Measurements from ENCODE around the gene CHRM1. TPM values are rescaled to one million over a fixed set of nuclear protein-coding genes. Genes with fewer than 3 reads are reported as not detected.

CHRM1 gene
- total RNA-seq, 6 donors from 2014 or later = 0.59 to 7.3 (median 3.0) TPM; not detected in 1

- ATAC-seq (ENCODE audit: low FRiP score in 2 of 2) (no peak), DNase-seq (peak in 1 of 2 donors; percentile 78)
- no peak for TF ChIP-seq POLR2AphosphoS5 (IDR thresholded peaks at IDR 0.05)
- TF ChIP-seq CTCF (IDR thresholded peaks at IDR 0.05) = no peak
- no peak for TF ChIP-seq EP300 (IDR thresholded peaks at IDR 0.05)
- no peak for TF ChIP-seq POLR2A (IDR thresholded peaks at IDR 0.05)
- Histone ChIP-seq H3K27me3 (peaks cover 2 to 49% (median 26%) of the 10 kb centered on the region in 4 donors), H3K4me3 (peak overlapping the region in 1 of 4 donors; percentile 39), H3K9me3 (no peaks in the 10 kb centered on the region), H3K36me3 (no peaks in the 10 kb centered on the region), H3K4me1 (peaks cover 20 to 44% (median 30%) of the 10 kb centered on the region in 4 donors), H3K27ac (no peak overlapping the region)
- 33 to 57% methylated on average over 30 to 49 of the region's 53 CpGs for WGBS, 2 donors
These were observed 5.7 kb upstream of the CHRM1 start for GRCh38 chr11:62926680-62927455.

GRCh38 chr11:62925745-62926679 is 4.8 kb upstream of the CHRM1 start:
- Histone ChIP-seq H3K4me1 (peaks cover 20 to 53% (median 37%) of the 10 kb centered on the region in 4 donors), H3K4me3 (peak overlapping the region in 3 of 4 donors; percentile 6 to 39 (median 17)), H3K27me3 (peaks cover 2 to 49% (median 26%) of the 10 kb centered on the region in 4 donors), H3K27ac (no peak overlapping the region), H3K9me3 (no peaks in the 10 kb centered on the region), H3K36me3 (no peaks in the 10 kb centered on the region)
- peak in 1 of 2 donors; percentile 77 for DNase-seq
- peak in 1 of 2 donors; percentile 7 for ATAC-seq (ENCODE audit: low FRiP score in 2 of 2)
- 34 to 35% methylated on average over 27 to 71 of the region's 71 CpGs for WGBS, 2 donors
- TF ChIP-seq POLR2AphosphoS5 (IDR thresholded peaks at IDR 0.05) (no peak), CTCF (IDR thresholded peaks at IDR 0.05) (no peak), POLR2A (IDR thresholded peaks at IDR 0.05) (no peak), EP300 (IDR thresholded peaks at IDR 0.05) (no peak)

- ATAC-seq (ENCODE audit: low FRiP score in 2 of 2) = no peak
- TF ChIP-seq POLR2A (IDR thresholded peaks at IDR 0.05) = no peak
- no peak for TF ChIP-seq CTCF (IDR thresholded peaks at IDR 0.05)
- no peak for TF ChIP-seq EP300 (IDR thresholded peaks at IDR 0.05)
- no peak for TF ChIP-seq POLR2AphosphoS5 (IDR thresholded peaks at IDR 0.05)
- WGBS, 2 donors = 54 to 57% methylated on average over 5 to 14 of the region's 14 CpGs
- peaks cover 2 to 49% (median 26%) of the 10 kb centered on the region in 4 donors for H3K27me3 ChIP-seq
- no peaks in the 10 kb centered on the region for H3K9me3 ChIP-seq
- peak overlapping the region in 1 of 4 donors; percentile 39 for H3K4me3 ChIP-seq
- no peak overlapping the region for H3K27ac ChIP-seq
- no peaks in the 10 kb centered on the region for H3K36me3 ChIP-seq
- H3K4me1 ChIP-seq = peaks cover 20 to 53% (median 37%) of the 10 kb centered on the region in 4 donors
- DNase-seq = no peak
These were observed 4.1 kb upstream of the CHRM1 start for GRCh38 chr11:62925308-62925707.

GRCh38 chr11:62923601-62924411 is 2.6 kb upstream of the CHRM1 start:
- peak overlapping the region in 2 of 4 donors; percentile 15 to 20 for H3K4me3 ChIP-seq
- H3K27me3 ChIP-seq = peaks cover 2 to 49% (median 26%) of the 10 kb centered on the region in 4 donors
- DNase-seq (peak in 1 of 2 donors; percentile 81), ATAC-seq (ENCODE audit: low FRiP score in 2 of 2) (no peak)
- TF ChIP-seq POLR2A (IDR thresholded peaks at IDR 0.05) (no peak), CTCF (IDR thresholded peaks at IDR 0.05) (no peak), POLR2AphosphoS5 (IDR thresholded peaks at IDR 0.05) (no peak), EP300 (IDR thresholded peaks at IDR 0.05) (no peak)
- H3K27ac ChIP-seq = no peak overlapping the region
- 24 to 34% methylated on average over 44 to 49 of the region's 52 CpGs for WGBS, 2 donors
- no peaks in the 10 kb centered on the region for H3K9me3 ChIP-seq
- no peaks in the 10 kb centered on the region for H3K36me3 ChIP-seq
- peaks cover 20 to 53% (median 37%) of the 10 kb centered on the region in 4 donors for H3K4me1 ChIP-seq
